Tongue (tissue), 2 donors: ENCODE data around the gene HILPDA. TPM values are rescaled to one million over a fixed set of nuclear protein-coding genes. Genes with fewer than 3 reads are reported as not detected.
"Not testable (repeated sequence)": the region's sequence is repeated elsewhere in the genome, so short reads cannot be mapped to it uniquely, and the experiment has no call there.

Experiments used
- DNase-seq: peaks from one replicate; pipeline ENCODE4 v3.0.0-alpha.2; 2015
- total RNA-seq: library from RNA; depleted of rRNA; stranded (reverse); fragments of >200 nt; gene quantifications from one replicate; pipeline ENCODE4 v1.2.3, GENCODE V29; 2014

Gene HILPDA
- total RNA-seq, 1 donor from 2014 or later = 15.4 TPM

- DNase-seq = no peak
Measured at GRCh38 chr7:128431754-128432153, 23.9 kb upstream of the HILPDA start.

GRCh38 chr7:128434413-128435326, 21.0 kb upstream of the HILPDA start:
- DNase-seq = no peak

- DNase-seq = no peak
Measured at GRCh38 chr7:128435327-128435686, 20.4 kb upstream of the HILPDA start.

GRCh38 chr7:128437426-128438332, 18.0 kb upstream of the HILPDA start:
- DNase-seq = no peak

- DNase-seq = no peak
Measured at GRCh38 chr7:128442356-128442755, 13.3 kb upstream of the HILPDA start.

- peak; percentile 24 for DNase-seq
Measured at GRCh38 chr7:128443831-128444600, 11.7 kb upstream of the HILPDA start.

GRCh38 chr7:128446306-128446705, 9.4 kb upstream of the HILPDA start:
- DNase-seq = peak; percentile 87

GRCh38 chr7:128447941-128448564, 7.6 kb upstream of the HILPDA start:
- no peak for DNase-seq

- no peak for DNase-seq
Measured at GRCh38 chr7:128448751-128449302, 6.9 kb upstream of the HILPDA start.

- no peak for DNase-seq
Measured at GRCh38 chr7:128450409-128450808, 5.3 kb upstream of the HILPDA start.

GRCh38 chr7:128450913-128451312, 4.8 kb upstream of the HILPDA start:
- no peak for DNase-seq

GRCh38 chr7:128452552-128452951, 3.1 kb upstream of the HILPDA start:
- no peak for DNase-seq

GRCh38 chr7:128453836-128454804, 1.6 kb upstream of the HILPDA start:
- peak; percentile 96 for DNase-seq

- DNase-seq = no peak
Measured at GRCh38 chr7:128454808-128455542, 703 bp upstream of the HILPDA start.

- DNase-seq = no peak
Measured at GRCh38 chr7:128456255-128456725, 612 bp downstream of the HILPDA start.

GRCh38 chr7:128457385-128457784, 1.7 kb downstream of the HILPDA start:
- not testable (repeated sequence) for DNase-seq

GRCh38 chr7:128458956-128459355, 3.3 kb downstream of the HILPDA start:
- no peak for DNase-seq

GRCh38 chr7:128459394-128459878, 3.8 kb downstream of the HILPDA start:
- peak; percentile 81 for DNase-seq

GRCh38 chr7:128462460-128462859, 6.8 kb downstream of the HILPDA start:
- DNase-seq = no peak
